WTC11 (cell line): Measurements from ENCODE around the gene IFNA10.

Experiments
- CTCF ChIP-seq: fragments of 200-600 bp; IDR thresholded peaks from 2 replicates; pipeline ENCODE4 v1.8.0; 2022; ENCODE audit warnings: antibody characterized with exemption
- MAX ChIP-seq: sonication (generic); formaldehyde crosslinking; IDR thresholded peaks from 2 replicates; pipeline ENCODE4 v1.8.0; 2022; ENCODE audit warnings: mild to moderate bottlenecking, missing genetic modification reagents
- SP1 ChIP-seq: sonication (generic); formaldehyde crosslinking; conservative IDR thresholded peaks from 2 replicates; pipeline ENCODE4 v1.8.1; 2022; ENCODE audit warnings: missing genetic modification reagents
- USF1 ChIP-seq: sonication (generic); formaldehyde crosslinking; IDR thresholded peaks from 2 replicates; pipeline ENCODE4 v1.8.0; 2022; ENCODE audit warnings: mild to moderate bottlenecking, missing genetic modification reagents
- ZNF263 ChIP-seq: sonication (generic); formaldehyde crosslinking; IDR thresholded peaks from 2 replicates; pipeline ENCODE4 v1.8.1; 2022; ENCODE audit warnings: low read depth, mild to moderate bottlenecking, moderate library complexity, missing genetic modification reagents
- TF ChIP-seq, protein P1 (sequence below): sonication (generic); formaldehyde crosslinking; IDR thresholded peaks from 2 replicates; pipeline ENCODE4 v1.8.1; 2023; ENCODE audit warnings: mild to moderate bottlenecking, missing genetic modification reagents, moderate library complexity
- TF ChIP-seq, protein P2 (sequence below): fragments of 250-450 bp; sonication (Bioruptor Pico); IDR thresholded peaks from 2 replicates; pipeline ENCODE4 v1.8.0; 2021; ENCODE audit warnings: mild to moderate bottlenecking
- TF ChIP-seq, protein P3 (sequence below): sonication (generic); formaldehyde crosslinking; IDR thresholded peaks from 2 replicates; pipeline ENCODE4 v1.8.1; 2022; ENCODE audit warnings: low read depth, missing genetic modification reagents, borderline replicate concordance

- TF ChIP-seq MAX (CRISPR knock-in tag) (no peak), CTCF (no peak), ZNF263 (CRISPR knock-in tag) (no peak), USF1 (CRISPR knock-in tag) (no peak), SP1 (CRISPR knock-in tag) (no peak)
- TF ChIP-seq, protein P1, sequence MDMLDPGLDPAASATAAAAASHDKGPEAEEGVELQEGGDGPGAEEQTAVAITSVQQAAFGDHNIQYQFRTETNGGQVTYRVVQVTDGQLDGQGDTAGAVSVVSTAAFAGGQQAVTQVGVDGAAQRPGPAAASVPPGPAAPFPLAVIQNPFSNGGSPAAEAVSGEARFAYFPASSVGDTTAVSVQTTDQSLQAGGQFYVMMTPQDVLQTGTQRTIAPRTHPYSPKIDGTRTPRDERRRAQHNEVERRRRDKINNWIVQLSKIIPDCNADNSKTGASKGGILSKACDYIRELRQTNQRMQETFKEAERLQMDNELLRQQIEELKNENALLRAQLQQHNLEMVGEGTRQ (CRISPR knock-in tag) = no peak
- TF ChIP-seq, protein P2, sequence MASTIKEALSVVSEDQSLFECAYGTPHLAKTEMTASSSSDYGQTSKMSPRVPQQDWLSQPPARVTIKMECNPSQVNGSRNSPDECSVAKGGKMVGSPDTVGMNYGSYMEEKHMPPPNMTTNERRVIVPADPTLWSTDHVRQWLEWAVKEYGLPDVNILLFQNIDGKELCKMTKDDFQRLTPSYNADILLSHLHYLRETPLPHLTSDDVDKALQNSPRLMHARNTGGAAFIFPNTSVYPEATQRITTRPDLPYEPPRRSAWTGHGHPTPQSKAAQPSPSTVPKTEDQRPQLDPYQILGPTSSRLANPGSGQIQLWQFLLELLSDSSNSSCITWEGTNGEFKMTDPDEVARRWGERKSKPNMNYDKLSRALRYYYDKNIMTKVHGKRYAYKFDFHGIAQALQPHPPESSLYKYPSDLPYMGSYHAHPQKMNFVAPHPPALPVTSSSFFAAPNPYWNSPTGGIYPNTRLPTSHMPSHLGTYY (CRISPR knock-in tag) = no peak
- TF ChIP-seq, protein P3, sequence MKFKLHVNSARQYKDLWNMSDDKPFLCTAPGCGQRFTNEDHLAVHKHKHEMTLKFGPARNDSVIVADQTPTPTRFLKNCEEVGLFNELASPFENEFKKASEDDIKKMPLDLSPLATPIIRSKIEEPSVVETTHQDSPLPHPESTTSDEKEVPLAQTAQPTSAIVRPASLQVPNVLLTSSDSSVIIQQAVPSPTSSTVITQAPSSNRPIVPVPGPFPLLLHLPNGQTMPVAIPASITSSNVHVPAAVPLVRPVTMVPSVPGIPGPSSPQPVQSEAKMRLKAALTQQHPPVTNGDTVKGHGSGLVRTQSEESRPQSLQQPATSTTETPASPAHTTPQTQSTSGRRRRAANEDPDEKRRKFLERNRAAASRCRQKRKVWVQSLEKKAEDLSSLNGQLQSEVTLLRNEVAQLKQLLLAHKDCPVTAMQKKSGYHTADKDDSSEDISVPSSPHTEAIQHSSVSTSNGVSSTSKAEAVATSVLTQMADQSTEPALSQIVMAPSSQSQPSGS (CRISPR knock-in tag) = no peak
These were observed 21.2 kb upstream of the IFNA10 start, which contains the start of gene IFNA17 for GRCh38 chr9:21228122-21228521.
